ENCODE data around the gene HS3ST3B1. TPM values are rescaled to one million over a fixed set of nuclear protein-coding genes. Genes with fewer than 3 reads are reported as not detected.

The HS3ST3B1 gene
- total and polyA plus RNA-seq, 2 of the 4 experiments (the other 2 are of a cell fraction): 3.1 to 4.3 TPM

GRCh38 chr17:14301279-14302090 is 604 bp downstream of the HS3ST3B1 start:
- H3K4me2 ChIP-seq (ENCODE audit: low read depth, low read length): peak overlapping the region; percentile 82
- dilution Hi-C loops (cut with HindIII; ENCODE audit: low sequenced_read_pairs, unreplicated experiment) (no loop called here), in situ Hi-C loops (cut with MboI; ENCODE audit: low sequenced_read_pairs) (loop anchor here (5.0 to 10.0 kb wide), 3 partner anchors 237 to 964 kb away; partner anchors contain the start of gene COX10), intact Hi-C loops (cut with micrococcal nuclease) (loop anchor here (1.0 to 5.0 kb wide), 7 partner anchors 233 to 1271 kb away; partner anchors contain the start of gene COX10)
- H2AK5ac ChIP-seq (ENCODE audit: low read depth, low read length): peak overlapping the region; percentile 77; the same call in 1 of the 2 replicates
- 0 out of 3 replicates have a peak overlapping the region, but pooled peaks have one; percentile 79 for H2BK15ac ChIP-seq (ENCODE audit: low read depth, low read length)
- peak overlapping the region; percentile 81 for H2BK5ac ChIP-seq (ENCODE audit: low read depth, low read length, poor library complexity, severe bottlenecking)
- POLR2A ChIA-PET (ENCODE audit: unreplicated experiment): interaction anchor here (0.5 to 1.0 kb wide), 5 partner anchors 319 to 700 kb away, joined by 3 to 5 read pairs (median 3); partner anchors contain the start of gene HS3ST3A1
- peaks cover 3% of the 10 kb centered on the region for H3K36me3 ChIP-seq (ENCODE audit: control insufficient read depth, insufficient read depth, low read length)
- no peaks in the 10 kb centered on the region for H3K9me3 ChIP-seq (ENCODE audit: control insufficient read depth, insufficient read depth, low read length)
- peaks cover 12 to 33% of the 10 kb centered on the region in 2 experiments for H3K79me1 ChIP-seq (ENCODE audit: low read depth in 1 of 2, low read length in 2 of 2)
- BruUV-seq (replicated peaks): no TSS peak
- H3K14ac ChIP-seq (replicated peaks; ENCODE audit: low read depth, low read length): peak overlapping the region; percentile 87
- WGBS, 2 experiments (ENCODE audit: extremely low coverage in 2 of 2, insufficient read length in 1 of 2): 1% methylated on average over 40 of the region's 90 CpGs; no CpG with 5 or more reads in 1 of the 2 experiments
- H4K5ac ChIP-seq (ENCODE audit: low read depth, low read length): peak overlapping the region; percentile 72
- H2AK9ac ChIP-seq (replicated peaks; ENCODE audit: low read depth, low read length, poor library complexity): peak overlapping the region; percentile 43
- H3K56ac ChIP-seq (ENCODE audit: extremely low read depth, insufficient read depth, low read length): peak overlapping the region; percentile 88
- peak overlapping the region; percentile 95 for H3K23ac ChIP-seq (ENCODE audit: low read depth, low read length)
- peak overlapping the region; percentile 92 for H3K27ac ChIP-seq (ENCODE audit: insufficient read depth, low read length)
- H4K20me1 ChIP-seq (ENCODE audit: insufficient read depth, low read length): peaks cover 18% of the 10 kb centered on the region; the same call in 1 of the 2 replicates
- DNase-seq (no peak), ATAC-seq (ENCODE audit: low read depth) (peak; percentile 0)
- H3K4ac ChIP-seq (ENCODE audit: low read depth, low read length): peak overlapping the region; percentile 93
- H2BK20ac ChIP-seq (ENCODE audit: low read depth, low read length): no peak overlapping the region
- H3K4me1 ChIP-seq (ENCODE audit: control insufficient read depth, insufficient read depth, low read length): peaks cover 8% of the 10 kb centered on the region
- H3K9ac ChIP-seq (ENCODE audit: low read depth, low read length): peak overlapping the region; percentile 96
- H3K18ac ChIP-seq (ENCODE audit: low read depth, low read length): peak overlapping the region; percentile 88
- H3K9me1 ChIP-seq (ENCODE audit: insufficient read depth, low read length): peaks cover 8% of the 10 kb centered on the region; the same call in 1 of the 2 replicates
- peak overlapping the region; percentile 27 to 29; a peak in 3 of 4 replicates for H4K8ac ChIP-seq (ENCODE audit: low read depth in 2 of 2, low read length in 2 of 2)
- CTCF ChIA-PET: interaction anchor here (0.6 to 2.7 kb wide), 10 partner anchors 230 to 707 kb away, joined by 3 to 17 read pairs (median 3); no protein-coding TSS in a partner anchor
- TF ChIP-seq BHLHE40 (IDR thresholded peaks at IDR 0.05; ENCODE audit: low read depth, low read length): no peak
- 0 out of 2 replicates have a peak, but pooled peaks have one; percentile 1 for TF ChIP-seq SMC3 (IDR thresholded peaks at IDR 0.05; ENCODE audit: low read depth, low read length)
- 0 out of 2 replicates have a peak, but pooled peaks have one; percentile 2 for TF ChIP-seq CTCF (conservative IDR thresholded peaks at IDR 0.05; ENCODE audit: low read depth, low read length)
- TF ChIP-seq MXI1 (IDR thresholded peaks at IDR 0.05; ENCODE audit: borderline replicate concordance, low read depth, low read length): peak; percentile 70
- peak overlapping the region; percentile 80 for H4K91ac ChIP-seq (ENCODE audit: insufficient read depth, low read depth, low read length)
- H2BK120ac ChIP-seq (ENCODE audit: low read depth, low read length): peak overlapping the region; percentile 89
- peak overlapping the region; percentile 89 for H2AFZ ChIP-seq (replicated peaks; ENCODE audit: low read length, poor library complexity)
- peak overlapping the region; percentile 95 for H3K4me3 ChIP-seq (ENCODE audit: insufficient read depth, low read depth, low read length)
- H3K27me3 ChIP-seq (ENCODE audit: control insufficient read depth, insufficient read depth, low read length): peaks cover 3% of the 10 kb centered on the region; the same call in 1 of the 2 replicates
